ENCODE data around the gene SP2.
"Not testable (repeated sequence)": the region's sequence is repeated elsewhere in the genome, so short reads cannot be mapped to it uniquely, and the experiment has no call there.

The SP2 gene

DNA sequence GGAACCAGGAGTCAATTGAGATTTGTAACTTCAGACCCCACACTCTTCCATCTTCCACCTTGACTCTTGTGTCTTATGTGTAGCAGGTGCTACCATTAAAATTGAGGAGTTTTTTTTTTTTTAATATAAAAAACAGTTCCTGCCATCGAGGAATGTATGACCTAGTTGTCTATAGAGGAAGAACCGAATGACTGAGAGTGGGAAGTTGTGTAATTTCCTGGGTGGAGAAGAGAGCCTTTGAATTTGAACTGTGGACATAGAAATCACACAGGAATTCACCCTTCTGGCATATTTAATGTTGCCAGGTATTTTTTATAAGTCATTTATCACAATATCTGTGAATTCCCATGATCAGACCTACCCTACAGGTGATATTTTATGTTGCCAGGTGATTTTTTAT is 22.0 kb downstream of the SP2 start:
- no peak for DNase-seq

DNA sequence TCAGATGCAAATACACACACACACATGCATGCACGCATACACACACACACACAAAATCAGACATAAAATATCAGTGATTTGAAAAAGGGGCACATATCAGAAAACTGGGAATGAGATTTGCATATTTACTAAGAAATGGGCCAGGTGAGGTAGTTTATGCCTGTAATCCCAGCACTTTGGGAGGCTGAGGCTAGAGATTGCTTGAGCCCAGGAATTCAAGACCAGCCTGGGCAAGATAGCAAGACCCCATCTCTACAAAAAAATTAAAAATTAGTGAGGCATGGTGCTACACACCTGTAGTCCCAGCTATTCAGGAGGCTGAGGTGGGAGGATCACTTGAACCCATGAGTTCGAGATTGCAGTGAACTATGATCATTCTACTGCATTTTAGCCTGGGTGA is 23.0 kb downstream of the SP2 start:
- DNase-seq, result no peak

GRCh38 chr17:47919889-47920288 is 23.9 kb downstream of the SP2 start:
- not testable (repeated sequence) for DNase-seq

DNA sequence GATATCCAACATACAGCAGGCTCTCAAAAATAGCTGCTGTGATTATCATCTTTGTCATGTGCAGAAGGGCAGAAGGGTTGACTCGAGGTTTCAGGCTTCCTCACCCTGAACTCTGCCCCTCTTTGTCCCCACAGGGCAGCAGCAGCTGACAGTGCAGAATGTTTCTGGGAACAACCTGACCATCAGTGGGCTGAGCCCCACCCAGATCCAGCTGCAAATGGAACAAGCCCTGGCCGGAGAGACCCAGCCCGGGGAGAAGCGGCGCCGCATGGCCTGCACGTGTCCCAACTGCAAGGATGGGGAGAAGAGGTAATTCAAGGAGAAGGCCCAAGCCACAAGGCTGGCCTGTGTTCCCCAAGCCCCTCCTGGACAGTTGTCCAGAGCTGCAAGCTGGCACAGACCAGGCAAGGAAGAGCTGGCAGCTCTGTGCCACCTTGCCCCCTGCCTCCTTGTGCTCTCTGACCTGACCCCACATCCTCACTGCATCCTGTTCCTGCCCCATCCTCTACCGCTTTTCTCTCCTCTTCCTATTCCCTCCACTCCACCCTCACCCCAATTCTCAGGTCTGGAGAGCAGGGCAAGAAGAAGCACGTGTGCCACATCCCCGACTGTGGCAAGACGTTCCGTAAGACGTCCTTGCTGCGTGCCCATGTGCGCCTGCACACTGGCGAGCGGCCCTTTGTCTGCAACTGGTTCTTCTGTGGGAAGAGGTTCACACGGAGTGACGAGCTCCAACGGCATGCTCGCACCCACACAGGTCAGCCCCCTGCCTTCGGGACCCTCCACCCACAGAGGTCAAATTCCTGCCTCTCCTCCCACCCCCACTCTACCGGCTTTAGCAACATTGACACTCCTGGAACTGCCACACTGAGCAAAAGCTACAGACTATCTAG is 29.0 kb downstream of the SP2 start:
- DNase-seq, result no peak

DNA sequence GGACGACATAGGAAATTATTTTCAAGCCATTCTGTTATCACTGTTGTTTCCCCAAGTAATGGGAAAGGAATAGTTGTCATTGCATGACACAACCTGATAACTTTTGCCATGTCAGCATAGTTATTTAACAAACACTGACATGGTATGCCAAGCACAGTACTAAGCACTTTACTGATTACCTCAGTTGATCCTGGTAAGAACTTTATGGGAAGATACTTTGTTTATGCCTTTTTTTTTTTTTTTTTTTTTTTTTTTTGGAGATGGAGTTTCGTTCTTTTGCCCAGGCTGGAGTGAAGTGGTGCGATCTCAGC is 29.6 kb downstream of the SP2 start:
- no peak for DNase-seq

DNA sequence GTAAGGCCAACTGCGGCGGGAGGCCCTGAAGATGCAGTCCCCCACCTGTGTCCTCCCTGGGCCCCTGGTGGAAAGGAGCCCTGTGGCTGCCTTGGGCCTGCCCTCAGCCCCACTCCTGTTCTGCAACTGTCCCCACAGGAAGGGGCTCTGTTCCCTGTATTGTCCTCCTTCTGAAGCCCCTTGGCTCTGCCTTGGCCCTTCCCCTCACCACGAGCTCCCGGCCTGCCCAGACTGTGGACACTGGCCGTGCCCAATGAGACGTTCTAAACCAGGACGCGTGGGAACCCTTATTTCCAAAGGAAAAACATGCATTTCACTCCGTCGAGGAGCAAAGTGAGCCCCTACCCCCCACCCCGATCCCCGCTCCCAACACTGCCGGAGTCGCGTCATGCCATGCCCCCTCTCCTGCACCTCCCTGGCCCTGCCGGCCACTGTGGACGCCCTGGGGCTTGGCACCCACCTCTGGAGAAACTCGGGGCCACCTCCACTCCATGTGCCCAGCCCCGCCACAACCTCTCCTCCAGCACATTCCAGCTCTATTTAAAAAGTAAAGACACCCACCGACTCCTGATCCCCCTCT is 31.9 kb downstream of the SP2 start:
- DNase-seq, result no peak

- no peak for DNase-seq
Observed at GRCh38 chr17:47928415-47928814, 32.4 kb downstream of the SP2 start.

GRCh38 chr17:47929218-47930000 is 33.4 kb downstream of the SP2 start:
- DNase-seq, result peak in 2 of 56 donors; percentile 6 to 25

- no peak for DNase-seq
Observed at GRCh38 chr17:47931848-47932247, 35.8 kb downstream of the SP2 start.

DNA sequence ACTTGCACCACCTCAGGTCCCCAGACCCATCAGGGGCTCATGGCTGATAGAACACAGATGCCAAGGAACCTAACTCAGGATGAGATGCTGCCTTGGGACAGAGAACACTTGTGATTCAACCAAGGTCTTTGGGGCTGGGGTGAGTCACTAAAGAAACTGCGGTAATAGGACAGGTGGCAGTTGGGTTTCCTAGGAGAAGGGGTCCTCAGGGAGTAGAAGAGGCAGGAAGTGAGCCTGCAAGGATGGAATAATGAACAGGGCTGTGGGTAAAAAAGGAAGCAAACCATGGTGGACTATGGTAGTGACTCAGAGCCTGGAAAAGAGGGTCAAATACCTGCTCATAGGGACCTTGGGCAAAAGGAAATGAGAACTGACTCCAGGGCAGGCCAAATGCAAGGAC is 38.8 kb downstream of the SP2 start:
- DNase-seq, result no peak

DNA sequence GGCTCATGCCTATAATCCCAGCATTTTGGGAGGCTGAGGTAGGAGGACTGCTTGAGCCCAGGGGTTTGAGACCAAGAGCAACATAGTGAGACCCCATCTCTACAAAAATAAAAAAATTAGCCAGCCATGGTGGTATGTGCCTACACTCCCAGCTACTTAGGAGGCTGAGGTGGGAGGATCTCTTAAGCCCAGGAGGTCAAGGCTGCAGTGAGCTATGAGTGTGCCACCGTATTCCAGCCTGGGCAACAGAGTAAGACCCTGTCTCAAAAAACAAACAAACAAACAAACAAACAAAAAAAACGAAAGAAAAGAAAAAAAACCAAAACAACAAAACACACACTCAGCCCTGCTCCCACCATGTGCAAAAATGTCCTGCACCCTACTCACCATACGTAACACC is 39.4 kb downstream of the SP2 start:
- not testable (repeated sequence) for DNase-seq

- DNase-seq, result no peak
Observed at GRCh38 chr17:47935961-47936360, 39.9 kb downstream of the SP2 start.

DNA sequence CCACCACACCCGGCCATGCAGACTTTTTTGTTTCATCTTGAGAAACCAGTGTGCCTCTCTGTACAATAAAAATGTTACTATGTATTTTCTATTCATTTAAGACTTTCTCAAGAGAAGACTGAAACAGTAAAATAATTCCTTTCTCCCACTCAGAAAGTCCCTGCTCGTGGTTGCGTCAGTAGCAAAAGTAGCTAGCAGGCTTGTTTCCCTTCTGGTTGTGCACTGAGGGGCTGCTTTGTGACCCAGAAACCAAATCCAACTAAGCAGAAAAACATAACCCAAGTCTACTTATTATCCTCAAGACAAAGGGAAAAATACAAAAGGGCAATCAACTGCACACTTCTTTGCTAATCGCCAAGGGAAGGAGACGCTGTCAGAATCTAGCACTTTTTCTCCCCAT is 41.9 kb downstream of the SP2 start:
- no peak for DNase-seq

DNA sequence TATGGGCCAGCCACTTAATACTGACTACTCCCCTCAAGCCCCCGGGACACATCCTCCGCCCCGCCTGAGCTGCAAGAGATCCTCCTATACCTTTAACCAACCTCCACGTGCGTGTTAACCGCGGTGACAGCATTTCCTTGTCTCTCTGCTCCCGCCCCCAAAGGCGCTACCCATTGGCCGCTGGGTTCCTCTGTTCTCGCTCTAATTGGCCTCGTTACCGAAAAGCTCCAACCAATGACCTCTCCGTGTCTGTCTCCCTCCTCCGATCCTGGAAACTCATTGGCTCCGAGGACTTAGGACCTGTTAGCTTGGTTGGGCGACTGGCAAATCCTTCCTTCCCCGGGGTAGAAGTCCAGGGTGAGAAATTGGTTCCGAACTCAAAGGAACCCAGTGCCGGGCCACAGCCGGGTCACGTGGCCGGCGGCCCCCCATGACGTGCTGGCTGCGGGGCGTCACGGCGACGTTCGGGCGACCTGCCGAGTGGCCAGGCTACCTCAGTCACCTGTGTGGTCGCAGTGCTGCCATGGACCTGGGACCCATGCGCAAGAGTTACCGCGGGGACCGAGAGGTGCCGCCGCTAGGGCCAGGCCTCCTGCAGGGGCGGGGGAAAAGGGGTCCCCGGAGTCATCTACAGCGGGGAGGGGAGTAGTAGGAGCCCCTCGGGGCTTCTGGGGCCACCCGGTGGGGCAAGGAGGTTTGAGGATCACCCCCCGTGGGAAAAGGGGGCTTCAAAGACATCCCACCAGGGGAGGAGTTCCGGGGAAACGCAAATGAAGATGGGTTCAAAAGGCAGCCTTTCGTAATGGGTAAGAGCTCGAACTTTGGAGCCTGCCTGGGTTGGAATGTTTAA is 45.4 kb downstream of the SP2 start, which contains the start of gene PNPO:
PNPO (plus strand) TSS at position 326 of the 850 bp plus-strand sequence; CDS start at position 431, 105 bp downstream.
- DNase-seq, result peak; percentile 53 to 98 (median 92)

GRCh38 chr17:47942096-47942510 is 46.1 kb downstream of the SP2 start:
- DNase-seq, result no peak

DNA sequence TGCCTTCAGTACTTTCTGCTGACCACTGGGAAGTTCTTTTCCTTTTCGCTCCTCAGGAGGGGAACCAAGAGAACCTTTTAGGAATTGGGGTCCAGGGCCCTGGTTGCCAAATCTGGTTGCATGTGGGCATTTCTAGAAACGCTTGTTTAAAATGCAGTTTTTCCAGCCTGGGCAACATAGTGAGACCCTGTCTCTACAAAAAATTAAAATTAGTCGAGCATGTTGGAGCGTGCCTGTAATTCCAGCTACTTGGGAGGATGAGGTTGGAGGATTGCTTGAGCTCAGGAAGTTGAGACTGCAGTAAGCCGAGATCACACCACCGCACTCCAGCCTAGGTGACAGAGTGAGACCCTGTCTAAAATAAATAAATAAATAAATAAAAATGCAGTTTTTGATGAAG is 46.5 kb downstream of the SP2 start:
- DNase-seq, result no peak

DNA sequence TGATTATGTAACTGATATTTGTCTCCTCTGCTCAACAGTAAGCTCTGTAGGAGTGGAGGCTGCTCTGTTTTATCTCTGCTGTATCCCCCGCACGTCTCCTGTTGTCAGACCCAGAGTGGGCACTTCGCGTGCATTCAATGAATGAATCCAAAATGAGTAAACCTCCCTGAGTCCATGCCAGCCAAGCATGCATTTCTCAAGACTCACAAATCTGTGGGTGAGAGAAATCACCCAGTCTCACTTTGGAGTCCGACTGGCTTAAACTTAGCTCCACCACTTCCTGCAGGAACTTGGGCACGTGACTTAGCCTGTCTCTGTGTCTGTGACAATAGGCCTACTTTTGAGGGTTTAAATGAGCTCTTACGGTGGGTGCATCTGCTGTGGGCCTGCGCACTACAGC is 49.0 kb downstream of the SP2 start:
- DNase-seq, result peak in 35 of 56 donors; percentile 8 to 81 (median 38)

DNA sequence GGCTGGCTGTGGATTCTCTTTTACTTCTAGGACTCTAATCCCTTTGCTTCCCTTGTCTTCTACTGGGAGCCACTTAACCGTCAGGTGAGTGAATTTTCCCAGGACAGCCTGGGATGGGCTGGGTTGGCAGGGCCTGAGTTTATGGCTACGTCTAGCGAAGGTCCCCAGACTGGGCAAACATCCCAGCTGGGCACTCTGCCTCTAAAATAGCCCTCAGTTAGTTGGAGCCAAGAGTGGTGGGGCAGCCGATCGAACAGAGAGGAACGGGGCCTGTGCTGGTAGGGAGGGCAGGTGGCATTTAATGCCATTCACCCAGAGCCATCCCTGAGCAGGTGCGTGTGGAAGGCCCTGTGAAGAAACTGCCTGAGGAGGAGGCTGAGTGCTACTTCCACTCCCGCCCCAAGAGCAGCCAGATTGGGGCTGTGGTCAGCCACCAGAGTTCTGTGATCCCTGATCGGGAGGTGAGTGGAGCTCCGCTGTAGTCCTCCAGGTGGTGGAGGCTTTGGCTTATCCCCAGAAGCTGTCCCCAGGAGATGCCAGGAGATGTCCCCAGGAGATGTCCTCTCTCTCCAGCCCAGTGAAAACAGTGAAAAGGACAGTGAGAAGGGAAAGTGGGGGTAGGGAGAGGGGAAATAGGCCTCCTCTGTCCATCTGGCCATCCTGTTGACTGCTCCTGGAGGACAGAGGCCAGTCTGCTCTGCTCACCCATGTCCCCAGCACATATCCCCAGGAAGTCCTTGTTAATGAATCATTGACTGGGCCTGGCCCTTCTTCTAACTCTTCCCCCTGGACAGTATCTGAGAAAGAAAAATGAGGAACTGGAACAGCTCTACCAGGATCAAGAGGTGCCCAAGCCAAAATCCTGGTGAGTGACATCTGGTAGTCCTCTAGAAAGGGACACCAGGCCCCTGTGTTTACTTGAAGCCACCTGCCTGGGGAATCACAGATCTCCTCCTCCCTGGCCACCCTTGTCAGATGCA is 49.8 kb downstream of the SP2 start:
- peak in 20 of 56 donors; percentile 7 to 66 (median 32) for DNase-seq

DNA sequence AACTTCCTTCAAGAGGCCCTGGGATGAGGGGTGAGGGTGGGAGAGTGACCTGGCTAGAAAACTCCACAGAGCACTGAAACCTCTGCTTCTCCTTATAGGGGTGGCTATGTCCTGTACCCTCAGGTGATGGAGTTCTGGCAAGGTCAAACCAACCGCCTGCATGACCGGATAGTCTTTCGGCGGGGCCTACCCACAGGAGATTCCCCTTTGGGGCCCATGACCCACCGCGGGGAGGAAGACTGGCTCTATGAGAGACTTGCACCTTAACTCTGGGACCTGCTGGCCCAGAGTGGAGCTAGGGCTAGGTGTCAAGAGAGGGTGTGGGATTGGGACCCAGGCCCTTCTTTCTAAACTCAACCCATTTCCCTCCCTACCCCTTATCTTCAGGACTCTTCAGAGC is 50.5 kb downstream of the SP2 start:
- no peak for DNase-seq

DNA sequence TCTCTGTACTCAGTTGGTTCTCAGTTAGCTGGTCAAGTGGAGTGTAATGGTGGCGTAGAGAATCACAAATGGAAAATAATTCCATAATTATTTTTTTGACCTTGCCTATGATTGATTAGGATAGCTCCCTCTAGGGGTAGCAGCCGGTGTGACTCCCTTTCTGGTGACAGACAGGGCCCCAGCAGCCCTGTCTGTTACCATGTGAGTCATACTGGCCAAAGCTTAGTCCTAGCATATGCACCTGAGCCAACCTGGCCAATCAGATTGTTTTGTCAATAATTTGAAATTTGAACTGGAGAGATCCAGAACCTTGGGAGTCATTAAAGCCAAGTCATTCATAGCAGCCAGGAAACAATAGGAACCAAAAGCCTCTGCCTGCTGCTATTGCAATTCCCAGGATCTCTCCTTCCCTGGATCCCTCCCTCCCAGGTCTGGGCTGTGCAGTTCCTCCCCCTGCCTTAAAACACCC is 50.9 kb downstream of the SP2 start:
- DNase-seq, result peak in 33 of 56 donors; percentile 2 to 73 (median 20)
